Measurements from ENCODE around the gene MICB. TPM values are rescaled to one million over a fixed set of nuclear protein-coding genes. Genes with fewer than 3 reads are reported as not detected.
A peak's percentile ranks its signal among the peaks of the same experiment; 100 is the strongest.

The MICB gene
- total and polyA plus RNA-seq, 9 of the 15 experiments (the other 6 are each of a cell fraction or from before 2014, with no cell fraction given): 13.3 to 34.5 (median 19.8) TPM

GRCh38 chr6:31546958-31547726, 49.2 kb downstream of the MICB start, which contains the start of gene NFKBIL1 (continued):
- no peak for TF ChIP-seq ZNF280A (IDR thresholded peaks at IDR 0.05; ENCODE audit: low read depth, partially characterized antibody)
- peak; percentile 77; the same call in 1 of the 2 replicates for TF ChIP-seq NBN (IDR thresholded peaks at IDR 0.05; ENCODE audit: low read depth)
- TF ChIP-seq ZBTB1 (CRISPR knock-in tag; IDR thresholded peaks at IDR 0.05; ENCODE audit: borderline replicate concordance, low read depth): 0 out of 2 replicates have a peak, but pooled peaks have one; percentile 28
- TF ChIP-seq SAP30 (IDR thresholded peaks at IDR 0.05; ENCODE audit: borderline replicate concordance, insufficient read depth, low read depth, low read length, poor library complexity, severe bottlenecking): peak; percentile 14
- TF ChIP-seq SRF (CRISPR knock-in tag; IDR thresholded peaks at IDR 0.05): no peak; a peak in 1 of 4 replicates
- TF ChIP-seq, protein P1, sequence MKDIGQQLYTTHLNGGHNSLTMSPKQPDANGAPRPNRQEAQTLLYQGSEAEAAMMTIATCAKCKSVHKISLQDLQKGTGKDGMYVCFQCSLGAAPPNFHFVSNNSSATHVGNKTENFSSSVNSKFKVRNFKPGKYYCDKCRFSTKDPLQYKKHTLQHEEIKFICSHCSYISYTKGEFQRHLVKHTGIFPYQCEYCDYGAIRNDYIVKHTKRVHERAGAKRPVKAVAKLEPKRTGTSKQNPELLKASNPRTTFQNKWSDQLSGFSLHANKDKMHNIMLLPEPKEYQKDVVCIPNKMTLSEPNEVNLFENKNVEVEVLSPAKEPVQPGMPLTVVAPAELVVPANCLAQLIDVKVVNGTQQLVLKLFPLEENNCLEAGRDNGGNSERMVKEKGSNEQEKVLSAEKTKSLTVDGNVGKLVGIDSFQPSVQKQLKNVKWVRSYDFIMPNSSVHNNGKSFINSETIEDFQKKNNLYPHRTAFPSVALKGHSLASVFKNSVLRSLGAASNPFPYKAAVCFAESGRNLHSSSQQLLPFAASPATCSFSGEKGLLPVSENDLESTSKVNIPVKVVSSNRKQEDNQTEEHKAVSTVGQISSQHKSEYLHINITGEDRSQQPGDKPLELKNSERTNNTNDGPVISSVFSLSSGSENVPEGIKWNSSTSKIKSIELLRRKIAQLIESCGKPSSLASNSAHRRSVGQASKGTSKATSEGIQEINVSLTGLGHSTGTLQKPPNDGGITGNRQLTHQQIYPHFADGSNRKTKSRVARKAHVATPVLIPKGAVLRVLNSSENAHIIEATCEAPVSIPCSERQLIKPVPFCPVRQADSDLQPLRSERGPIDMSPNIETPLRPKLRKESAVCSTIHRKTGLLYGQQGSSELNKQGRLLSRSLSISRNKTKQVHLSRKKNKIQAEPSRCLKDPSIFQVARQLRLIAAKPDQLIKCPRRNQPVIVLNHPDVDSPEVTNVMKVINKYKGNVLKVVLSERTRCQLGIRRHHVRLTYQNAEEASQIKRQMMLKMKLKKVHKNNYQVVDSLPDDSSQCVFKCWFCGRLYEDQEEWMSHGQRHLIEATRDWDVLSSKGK (CRISPR knock-in tag; IDR thresholded peaks at IDR 0.05): 0 out of 2 replicates have a peak, but pooled peaks have one; percentile 71
- no peak for TF ChIP-seq SAFB (IDR thresholded peaks at IDR 0.05; ENCODE audit: borderline replicate concordance, low read depth, low read length)
- TF ChIP-seq, protein P2, sequence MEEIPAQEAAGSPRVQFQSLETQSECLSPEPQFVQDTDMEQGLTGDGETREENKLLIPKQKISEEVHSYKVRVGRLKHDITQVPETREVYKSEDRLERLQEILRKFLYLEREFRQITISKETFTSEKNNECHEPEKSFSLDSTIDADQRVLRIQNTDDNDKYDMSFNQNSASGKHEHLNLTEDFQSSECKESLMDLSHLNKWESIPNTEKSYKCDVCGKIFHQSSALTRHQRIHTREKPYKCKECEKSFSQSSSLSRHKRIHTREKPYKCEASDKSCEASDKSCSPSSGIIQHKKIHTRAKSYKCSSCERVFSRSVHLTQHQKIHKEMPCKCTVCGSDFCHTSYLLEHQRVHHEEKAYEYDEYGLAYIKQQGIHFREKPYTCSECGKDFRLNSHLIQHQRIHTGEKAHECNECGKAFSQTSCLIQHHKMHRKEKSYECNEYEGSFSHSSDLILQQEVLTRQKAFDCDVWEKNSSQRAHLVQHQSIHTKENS (CRISPR knock-in tag; IDR thresholded peaks at IDR 0.05): no peak
- 0 out of 2 replicates have a peak, but pooled peaks have one; percentile 74 for TF ChIP-seq AFF4 (CRISPR knock-in tag; IDR thresholded peaks at IDR 0.05)
- no peak for TF ChIP-seq MEF2A (IDR thresholded peaks at IDR 0.05; ENCODE audit: control insufficient read depth, low read depth, low read length)
- TF ChIP-seq ZNF444 (CRISPR knock-in tag; IDR thresholded peaks at IDR 0.05): peak; percentile 13; the same call in 1 of the 2 replicates
- peak; percentile 71 for TF ChIP-seq ARHGAP35 (IDR thresholded peaks at IDR 0.05; ENCODE audit: partially characterized antibody)
- no peak for TF ChIP-seq ZNF77 (CRISPR knock-in tag; IDR thresholded peaks at IDR 0.05)
- TF ChIP-seq MYC (IDR thresholded peaks at IDR 0.05; ENCODE audit: low read depth, low read length): peak; percentile 93
- no peak for TF ChIP-seq MYC (CRISPR knock-in tag; IDR thresholded peaks at IDR 0.05; ENCODE audit: borderline replicate concordance, low read depth)
- no peak for TF ChIP-seq TCF7L2 (IDR thresholded peaks at IDR 0.05; ENCODE audit: low read depth, low read length)

All from K562 (cell line).